Keratinocyte (primary cell): Measurements from ENCODE around the gene HMCN1. TPM values are rescaled to one million over a fixed set of nuclear protein-coding genes. Genes with fewer than 3 reads are reported as not detected.

ENCODE experiments used
- DNase-seq: peaks from one replicate; pipeline ENCODE4 v3.0.0-alpha.2; 2011; ENCODE audit warnings: low read depth, missing footprints, low spot score
- FAIRE-seq: peaks from 2 replicates; lab custom pipeline; 2011; peaks lifted over from hg19 to GRCh38; lab: Jason Lieb, UNC
- H2AFZ ChIP-seq: 2 replicates; pipeline ENCODE4 v1.6.0; 2012; ENCODE audit warnings: low read length, control low read depth, inconsistent platforms; ENCODE audit not compliant: control insufficient read depth
- H3K27ac ChIP-seq: 2 replicates; pipeline ENCODE4 v1.5.1; 2011; ENCODE audit warnings: low read length; ENCODE audit not compliant: control insufficient read depth, insufficient read depth
- H3K27me3 ChIP-seq: 3 replicates; pipeline ENCODE4 v1.6.0; 2011; ENCODE audit warnings: low read length; ENCODE audit not compliant: control insufficient read depth, insufficient read depth; ENCODE audit errors: extremely low read depth
- H3K36me3 ChIP-seq, 2 experiments: 2 replicates in 1 of 2; 3 replicates in 1 of 2; pipeline ENCODE4 v1.5.1; 2011; ENCODE audit warnings: low read length in 2 of 2, mild to moderate bottlenecking in 1 of 2; ENCODE audit not compliant: control insufficient read depth in 2 of 2, insufficient read depth in 2 of 2; ENCODE audit errors: extremely low read depth in 1 of 2
- H3K4me1 ChIP-seq: 3 replicates; pipeline ENCODE4 v1.5.1; 2011; ENCODE audit warnings: low read length; ENCODE audit not compliant: control insufficient read depth, insufficient read depth; ENCODE audit errors: extremely low read depth
- H3K4me2 ChIP-seq: 3 replicates; pipeline ENCODE4 v1.6.0; 2011; ENCODE audit warnings: low read depth, low read length; ENCODE audit not compliant: control insufficient read depth, insufficient read depth; ENCODE audit errors: extremely low read depth
- H3K4me3 ChIP-seq, 3 experiments: fragments of 200-600 bp in 1 of 3; sonication (generic) in 1 of 3; 2 replicates in 2 of 3; 3 replicates in 1 of 3; pipeline ENCODE4 v1.5.1; 2011 to 2016; ENCODE audit warnings: low read length in 3 of 3, mild to moderate bottlenecking in 3 of 3, control low read depth in 2 of 3, inconsistent platforms in 1 of 3, low read depth in 1 of 3, mixed read lengths in 1 of 3, mixed run types in 1 of 3, moderate library complexity in 1 of 3; ENCODE audit not compliant: control insufficient read depth in 2 of 3, insufficient read depth in 2 of 3; ENCODE audit errors: extremely low read depth in 1 of 3
- H3K79me2 ChIP-seq: 2 replicates; pipeline ENCODE4 v1.6.0; 2012; ENCODE audit warnings: low read length; ENCODE audit not compliant: control insufficient read depth, insufficient read depth
- H3K9ac ChIP-seq: 3 replicates; pipeline ENCODE4 v1.6.0; 2011; ENCODE audit warnings: low read length; ENCODE audit not compliant: control insufficient read depth, insufficient read depth; ENCODE audit errors: extremely low read depth
- H3K9me1 ChIP-seq: 3 replicates; pipeline ENCODE4 v1.6.0; 2011; ENCODE audit warnings: low read length; ENCODE audit not compliant: control insufficient read depth, insufficient read depth; ENCODE audit errors: extremely low read depth
- H3K9me3 ChIP-seq: 2 replicates; pipeline ENCODE4 v1.5.1; 2012; ENCODE audit warnings: low read depth, low read length; ENCODE audit not compliant: control insufficient read depth
- H4K20me1 ChIP-seq: 3 replicates; pipeline ENCODE4 v1.6.0; 2011; ENCODE audit warnings: low read length; ENCODE audit not compliant: control insufficient read depth, insufficient read depth; ENCODE audit errors: extremely low read depth
- CTCF ChIP-seq, 3 experiments: IDR thresholded peaks in 1 of 3; conservative IDR thresholded peaks in 1 of 3; optimal IDR thresholded peaks in 1 of 3; 2 replicates in 2 of 3; 3 replicates in 1 of 3; pipeline versions ENCODE3 to v1.5.1; 2011; ENCODE audit warnings: low read length in 3 of 3, mild to moderate bottlenecking in 3 of 3, moderate library complexity in 2 of 3, control low read depth in 1 of 3, inconsistent platforms in 1 of 3; ENCODE audit not compliant: insufficient read depth in 2 of 3; ENCODE audit errors: extremely low read depth in 1 of 3
- EZH2 ChIP-seq: IDR thresholded peaks from one replicate; pipeline ENCODE4 v1.6.1; 2012; ENCODE audit warnings: inconsistent platforms, mild to moderate bottlenecking, low read length, moderate library complexity
- dilution Hi-C: fragments of 300-500 bp; cut with MboI; formaldehyde crosslinking; loops from one replicate; pipeline ENCODE4 v1.7.0; 2020; ENCODE audit warnings: low sequenced_read_pairs; ENCODE audit not compliant: extremely low pct_ligation_motif_present
- polyA plus RNA-seq, 5 experiments: library from polyadenylated mRNA; depleted of rRNA in 3 of 5; stranded (reverse) in 3 of 5; stranded (forward) in 1 of 5; unstranded in 1 of 5; fragments of >200 nt; gene quantifications; 1 replicate in 1 of 5; 2 replicates in 3 of 5; 3 replicates in 1 of 5; pipeline versions ENCODE4 v1.2.1 to v1.2.3, GENCODE V29; 2011 to 2012; ENCODE audit warnings: missing spikeins in 2 of 5, low read depth in 1 of 5, low replicate concordance in 1 of 5

HMCN1 gene
- polyA plus RNA-seq, 1 donor (not counting 4 experiments of a cell fraction or from before 2014, with no cell fraction given): 1.8 TPM

- Histone ChIP-seq H3K9me1 (no peaks in the 10 kb centered on the region), H3K9ac (no peak overlapping the region), H3K4me1 (no peaks in the 10 kb centered on the region), H4K20me1 (no peaks in the 10 kb centered on the region), H3K36me3 (no peaks in the 10 kb centered on the region), H3K79me2 (no peaks in the 10 kb centered on the region), H2AFZ (no peak overlapping the region), H3K9me3 (no peaks in the 10 kb centered on the region), H3K4me2 (no peak overlapping the region), H3K4me3 (no peak overlapping the region), H3K27ac (no peak overlapping the region), H3K27me3 (no peaks in the 10 kb centered on the region)
- FAIRE-seq (no peak), DNase-seq (no peak)
- TF ChIP-seq EZH2: no peak
- no peak for TF ChIP-seq CTCF (optimal IDR thresholded peaks at IDR 0.05 in 1 of 3, IDR thresholded peaks at IDR 0.05 in 1 of 3, conservative IDR thresholded peaks at IDR 0.05 in 1 of 3; ENCODE audit: extremely low read depth in 1 of 3, insufficient read depth in 2 of 3, low read length in 3 of 3)
- dilution Hi-C loops: no loop called here
These were observed 205.0 kb downstream of the HMCN1 start for GRCh38 chr1:185939142-185939541.

GRCh38 chr1:185942961-185943360 is 208.8 kb downstream of the HMCN1 start:
- no peak for FAIRE-seq
- H3K9me3 ChIP-seq: no peaks in the 10 kb centered on the region
- H3K36me3 ChIP-seq: no peaks in the 10 kb centered on the region
- no peak overlapping the region for H3K9ac ChIP-seq
- H3K27me3 ChIP-seq: no peaks in the 10 kb centered on the region
- H3K4me2 ChIP-seq: no peak overlapping the region
- no peaks in the 10 kb centered on the region for H3K4me1 ChIP-seq
- no peak overlapping the region for H3K27ac ChIP-seq
- H3K79me2 ChIP-seq: no peaks in the 10 kb centered on the region
- TF ChIP-seq CTCF (optimal IDR thresholded peaks at IDR 0.05 in 1 of 3, IDR thresholded peaks at IDR 0.05 in 1 of 3, conservative IDR thresholded peaks at IDR 0.05 in 1 of 3; ENCODE audit: extremely low read depth in 1 of 3, insufficient read depth in 2 of 3, low read length in 3 of 3) (no peak), EZH2 (no peak)
- H3K4me3 ChIP-seq: no peak overlapping the region
- DNase-seq: no peak
- no peaks in the 10 kb centered on the region for H3K9me1 ChIP-seq
- H4K20me1 ChIP-seq: no peaks in the 10 kb centered on the region
- H2AFZ ChIP-seq: no peak overlapping the region
- dilution Hi-C loops: no loop called here
